ENCODE data around the gene SMIM1.

The SMIM1 gene

GRCh38 chr1:3785045-3785444 is 12.5 kb downstream of the SMIM1 start:
- H3K9ac ChIP-seq (ENCODE audit: low read depth, low read length) = no peak overlapping the region
- no peaks in the 10 kb centered on the region for H3K27me3 ChIP-seq (ENCODE audit: control insufficient read depth, insufficient read depth, low read length)
- peaks cover 53% of the 10 kb centered on the region for H3K36me3 ChIP-seq (ENCODE audit: insufficient read depth, low read length)
- H3K4me1 ChIP-seq (ENCODE audit: control insufficient read depth, insufficient read depth, low read length) = no peaks in the 10 kb centered on the region
- H3K4me3 ChIP-seq (ENCODE audit: low read length) = no peak overlapping the region
- H3K4me2 ChIP-seq (ENCODE audit: low read length) = no peak overlapping the region
- no peaks in the 10 kb centered on the region for H3K9me3 ChIP-seq (replicated peaks; ENCODE audit: low read length)

- H3K9ac ChIP-seq (ENCODE audit: low read depth, low read length) = no peak overlapping the region
These were observed 13.1 kb downstream of the SMIM1 start for GRCh38 chr1:3785456-3786157.

GRCh38 chr1:3786468-3787348 is 14.2 kb downstream of the SMIM1 start:
- Histone ChIP-seq H3K9me3 (replicated peaks; ENCODE audit: low read length) (no peaks in the 10 kb centered on the region), H3K36me3 (ENCODE audit: insufficient read depth, low read length) (peaks cover 42% of the 10 kb centered on the region), H3K4me3 (ENCODE audit: low read length) (no peak overlapping the region), H3K27me3 (ENCODE audit: control insufficient read depth, insufficient read depth, low read length) (no peaks in the 10 kb centered on the region), H3K4me2 (ENCODE audit: low read length) (no peak overlapping the region), H3K4me1 (ENCODE audit: control insufficient read depth, insufficient read depth, low read length) (no peaks in the 10 kb centered on the region), H3K9ac (ENCODE audit: low read depth, low read length) (no peak overlapping the region)

More at GRCh38 chr1:3785456-3786157, 13.1 kb downstream of the SMIM1 start:
- H3K4me3 ChIP-seq (ENCODE audit: low read length) = no peak overlapping the region
- no peaks in the 10 kb centered on the region for H3K9me3 ChIP-seq (replicated peaks; ENCODE audit: low read length)
- H3K27me3 ChIP-seq (ENCODE audit: control insufficient read depth, insufficient read depth, low read length) = no peaks in the 10 kb centered on the region
- no peaks in the 10 kb centered on the region for H3K4me1 ChIP-seq (ENCODE audit: control insufficient read depth, insufficient read depth, low read length)
- H3K4me2 ChIP-seq (ENCODE audit: low read length) = no peak overlapping the region
- H3K36me3 ChIP-seq (ENCODE audit: insufficient read depth, low read length) = peaks cover 51% of the 10 kb centered on the region

- H3K9ac ChIP-seq (ENCODE audit: low read depth, low read length) = no peak overlapping the region
These were observed 14.8 kb downstream of the SMIM1 start for GRCh38 chr1:3787349-3787715.

GRCh38 chr1:3787745-3788605 is 15.4 kb downstream of the SMIM1 start:
- Histone ChIP-seq H3K9ac (ENCODE audit: low read depth, low read length) (no peak overlapping the region), H3K4me1 (ENCODE audit: control insufficient read depth, insufficient read depth, low read length) (no peaks in the 10 kb centered on the region), H3K4me2 (ENCODE audit: low read length) (no peak overlapping the region), H3K9me3 (replicated peaks; ENCODE audit: low read length) (no peaks in the 10 kb centered on the region), H3K27me3 (ENCODE audit: control insufficient read depth, insufficient read depth, low read length) (no peaks in the 10 kb centered on the region), H3K36me3 (ENCODE audit: insufficient read depth, low read length) (peaks cover 35% of the 10 kb centered on the region), H3K4me3 (ENCODE audit: low read length) (no peak overlapping the region)

More at GRCh38 chr1:3787349-3787715, 14.8 kb downstream of the SMIM1 start:
- no peak overlapping the region for H3K4me2 ChIP-seq (ENCODE audit: low read length)
- no peak overlapping the region for H3K4me3 ChIP-seq (ENCODE audit: low read length)
- no peaks in the 10 kb centered on the region for H3K9me3 ChIP-seq (replicated peaks; ENCODE audit: low read length)
- no peaks in the 10 kb centered on the region for H3K4me1 ChIP-seq (ENCODE audit: control insufficient read depth, insufficient read depth, low read length)
- no peaks in the 10 kb centered on the region for H3K27me3 ChIP-seq (ENCODE audit: control insufficient read depth, insufficient read depth, low read length)
- H3K36me3 ChIP-seq (ENCODE audit: insufficient read depth, low read length) = peaks cover 41% of the 10 kb centered on the region

GRCh38 chr1:3788756-3789420 is 16.3 kb downstream of the SMIM1 start:
- Histone ChIP-seq H3K4me2 (ENCODE audit: low read length) (no peak overlapping the region), H3K9ac (ENCODE audit: low read depth, low read length) (no peak overlapping the region), H3K27me3 (ENCODE audit: control insufficient read depth, insufficient read depth, low read length) (no peaks in the 10 kb centered on the region), H3K4me1 (ENCODE audit: control insufficient read depth, insufficient read depth, low read length) (peaks cover 6% of the 10 kb centered on the region), H3K36me3 (ENCODE audit: insufficient read depth, low read length) (peaks cover 29% of the 10 kb centered on the region), H3K9me3 (replicated peaks; ENCODE audit: low read length) (no peaks in the 10 kb centered on the region), H3K4me3 (ENCODE audit: low read length) (no peak overlapping the region)

- Histone ChIP-seq H3K27me3 (ENCODE audit: control insufficient read depth, insufficient read depth, low read length) (no peaks in the 10 kb centered on the region), H3K9ac (ENCODE audit: low read depth, low read length) (no peak overlapping the region), H3K4me2 (ENCODE audit: low read length) (no peak overlapping the region), H3K4me3 (ENCODE audit: low read length) (no peak overlapping the region), H3K36me3 (ENCODE audit: insufficient read depth, low read length) (peaks cover 23% of the 10 kb centered on the region), H3K9me3 (replicated peaks; ENCODE audit: low read length) (no peaks in the 10 kb centered on the region), H3K4me1 (ENCODE audit: control insufficient read depth, insufficient read depth, low read length) (peaks cover 6% of the 10 kb centered on the region)
These were observed 17.1 kb downstream of the SMIM1 start for GRCh38 chr1:3789421-3790300.

- H3K36me3 ChIP-seq (ENCODE audit: insufficient read depth, low read length) = peaks cover 15% of the 10 kb centered on the region
- H3K4me3 ChIP-seq (ENCODE audit: low read length) = no peak overlapping the region
- no peak overlapping the region for H3K9ac ChIP-seq (ENCODE audit: low read depth, low read length)
- H3K27me3 ChIP-seq (ENCODE audit: control insufficient read depth, insufficient read depth, low read length) = no peaks in the 10 kb centered on the region
- peaks cover 13% of the 10 kb centered on the region for H3K4me1 ChIP-seq (ENCODE audit: control insufficient read depth, insufficient read depth, low read length)
- no peak overlapping the region for H3K4me2 ChIP-seq (ENCODE audit: low read length)
- no peaks in the 10 kb centered on the region for H3K9me3 ChIP-seq (replicated peaks; ENCODE audit: low read length)
These were observed 18.0 kb downstream of the SMIM1 start for GRCh38 chr1:3790500-3790923.

GRCh38 chr1:3790952-3791351 is 18.4 kb downstream of the SMIM1 start:
- peaks cover 13% of the 10 kb centered on the region for H3K36me3 ChIP-seq (ENCODE audit: insufficient read depth, low read length)
- H3K9ac ChIP-seq (ENCODE audit: low read depth, low read length) = no peak overlapping the region
- H3K4me1 ChIP-seq (ENCODE audit: control insufficient read depth, insufficient read depth, low read length) = peaks cover 13% of the 10 kb centered on the region
- H3K4me2 ChIP-seq (ENCODE audit: low read length) = no peak overlapping the region
- H3K9me3 ChIP-seq (replicated peaks; ENCODE audit: low read length) = no peaks in the 10 kb centered on the region
- no peak overlapping the region for H3K4me3 ChIP-seq (ENCODE audit: low read length)
- no peaks in the 10 kb centered on the region for H3K27me3 ChIP-seq (ENCODE audit: control insufficient read depth, insufficient read depth, low read length)

- H3K9me3 ChIP-seq (replicated peaks; ENCODE audit: low read length) = no peaks in the 10 kb centered on the region
- peak overlapping the region; percentile 90 for H3K9ac ChIP-seq (ENCODE audit: low read depth, low read length)
- no peaks in the 10 kb centered on the region for H3K27me3 ChIP-seq (ENCODE audit: control insufficient read depth, insufficient read depth, low read length)
- peak overlapping the region; percentile 91 for H3K4me2 ChIP-seq (ENCODE audit: low read length)
- H3K4me3 ChIP-seq (ENCODE audit: low read length) = peak overlapping the region; percentile 80
- peaks cover 16% of the 10 kb centered on the region for H3K4me1 ChIP-seq (ENCODE audit: control insufficient read depth, insufficient read depth, low read length)
- peaks cover 3% of the 10 kb centered on the region for H3K36me3 ChIP-seq (ENCODE audit: insufficient read depth, low read length)
These were observed 23.1 kb downstream of the SMIM1 start for GRCh38 chr1:3795453-3796214.

Measured in skeletal muscle satellite cell (primary cell).